Ramos (cell line): ENCODE results near the gene GABBR2.

Experiments
- in situ Hi-C: fragments of 300-500 bp; cut with MboI; formaldehyde crosslinking; loops from one replicate; pipeline ENCODE4 v1.14.3; 2022; ENCODE audit warnings: low sequenced_read_pairs; ENCODE audit not compliant: unreplicated experiment

Gene GABBR2

DNA sequence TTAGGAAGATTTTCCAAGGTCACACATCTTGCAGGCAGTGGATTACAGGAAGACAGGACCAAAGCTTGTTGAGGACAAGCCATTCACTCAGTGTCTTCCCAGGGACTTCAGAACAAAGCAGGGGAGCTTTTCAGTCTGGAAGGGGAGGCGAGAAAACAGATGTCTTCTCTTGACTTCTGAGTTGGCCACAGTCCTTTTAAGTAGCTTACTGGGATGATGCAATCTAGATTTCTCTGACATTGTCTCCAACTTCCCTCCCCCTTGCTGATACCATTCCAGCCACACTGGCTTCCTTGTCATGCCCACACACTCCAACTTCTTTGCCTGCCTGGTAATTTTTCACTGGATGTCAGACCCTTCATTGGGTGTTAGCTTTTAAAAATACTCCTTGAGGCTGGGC is 279.1 kb downstream of the GABBR2 start:
- in situ Hi-C loops = no loop called here

DNA sequence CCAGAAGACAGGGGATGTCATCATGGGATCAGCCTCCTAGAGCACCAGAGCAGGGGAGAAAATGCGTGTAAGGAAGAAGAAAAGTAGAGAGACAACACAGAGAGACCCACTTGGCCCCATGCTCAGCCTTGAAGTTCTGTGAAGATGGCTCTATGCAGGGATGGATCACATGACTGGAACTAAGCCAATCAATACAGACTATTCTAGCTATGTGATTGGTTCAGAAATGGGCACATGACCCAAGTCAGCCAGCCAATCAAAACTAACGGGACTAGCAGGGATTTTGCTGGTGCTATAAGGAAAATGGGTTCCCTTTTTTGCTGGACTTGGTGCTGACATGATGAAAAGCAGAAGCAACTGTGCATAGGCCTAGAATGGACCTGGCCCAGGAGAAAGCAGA is 280.3 kb downstream of the GABBR2 start:
- in situ Hi-C loops = no loop called here

DNA sequence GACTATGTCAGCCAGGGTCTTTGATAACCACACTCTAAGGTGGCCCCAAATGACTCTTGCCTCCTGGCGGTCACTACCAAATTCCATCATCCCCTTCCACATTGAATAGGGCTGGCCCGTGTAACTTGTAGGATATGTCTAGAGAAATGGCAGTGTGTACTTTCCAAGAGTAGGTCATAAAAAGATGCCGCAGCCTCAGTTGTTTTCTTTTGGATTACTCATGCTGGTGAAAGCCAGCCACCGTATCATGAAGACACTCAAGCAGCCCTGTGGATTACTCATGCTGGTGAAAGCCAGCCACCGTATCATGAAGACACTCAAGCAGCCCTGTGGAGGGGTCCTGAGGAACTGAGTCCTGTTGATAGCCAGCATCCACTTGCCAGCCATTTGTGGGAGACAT is 281.2 kb downstream of the GABBR2 start:
- in situ Hi-C loops = no loop called here

DNA sequence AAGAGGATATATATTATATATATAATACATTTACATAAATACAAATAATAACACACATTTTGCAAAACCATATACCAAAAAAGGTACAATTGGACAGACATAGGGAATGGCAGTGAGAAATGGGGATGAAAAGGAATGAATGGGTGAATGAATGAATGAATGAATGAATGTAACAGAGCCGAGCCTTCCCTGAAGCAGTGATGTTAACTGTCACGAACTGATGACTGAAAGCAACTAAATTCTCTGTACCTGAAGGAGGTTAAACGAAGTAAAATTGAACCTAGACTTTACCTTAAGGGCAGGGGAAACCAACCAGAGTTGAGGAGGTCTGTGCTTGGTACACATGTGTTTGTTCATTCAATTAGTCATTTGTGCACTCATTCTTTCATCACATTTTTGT is 283.7 kb downstream of the GABBR2 start:
- in situ Hi-C loops = no loop called here

DNA sequence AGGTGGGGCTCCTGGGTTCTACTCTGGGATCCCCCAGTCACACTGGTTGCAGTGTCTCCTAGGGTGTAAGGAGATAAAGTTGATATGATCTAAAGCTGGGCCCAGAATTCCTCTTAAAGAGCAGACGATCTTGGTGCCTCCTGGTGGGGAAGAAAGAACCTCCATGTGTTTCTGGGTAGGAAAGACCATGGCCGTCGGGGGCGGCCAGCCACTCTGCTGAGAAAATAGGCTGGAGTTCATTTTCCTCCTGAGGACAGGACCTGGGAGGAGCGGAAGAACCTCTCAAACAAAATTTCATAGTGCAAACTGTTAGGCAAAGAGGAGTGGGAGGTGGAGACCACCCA is 289.5 kb downstream of the GABBR2 start:
- in situ Hi-C loops = no loop called here

DNA sequence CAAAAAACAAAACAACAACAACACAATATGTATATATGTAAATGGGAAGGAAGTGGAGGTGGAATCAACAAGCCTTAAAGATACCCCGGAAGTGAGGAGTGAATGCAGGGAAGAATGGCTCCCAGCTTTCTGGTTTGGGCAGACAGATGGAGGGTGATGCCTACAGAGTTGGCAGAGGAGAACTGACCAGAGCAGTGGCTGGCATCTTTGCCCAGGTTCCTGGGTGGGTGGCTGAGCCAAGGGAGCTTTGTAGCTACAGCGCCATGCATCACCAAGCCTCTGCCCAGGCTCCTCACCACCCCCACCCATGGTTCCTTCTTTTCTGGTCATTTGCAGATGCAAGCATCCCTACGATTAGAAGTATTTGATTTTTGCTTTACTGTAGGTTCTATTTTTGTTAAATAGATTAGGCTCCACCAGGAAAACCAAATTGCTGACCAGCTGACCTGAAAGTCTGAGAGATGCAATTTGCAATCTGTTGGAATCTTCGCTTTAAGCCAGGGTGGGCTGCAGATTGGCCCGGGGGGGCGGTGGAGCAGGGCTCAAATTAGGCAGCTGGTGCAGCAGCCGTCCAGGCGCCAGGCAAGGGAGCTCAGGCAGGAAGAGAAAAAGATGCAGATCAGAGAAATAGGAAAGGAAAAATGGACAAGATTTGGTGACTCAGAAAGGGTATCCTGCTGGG is 290.0 kb downstream of the GABBR2 start:
- in situ Hi-C loops = no loop called here

DNA sequence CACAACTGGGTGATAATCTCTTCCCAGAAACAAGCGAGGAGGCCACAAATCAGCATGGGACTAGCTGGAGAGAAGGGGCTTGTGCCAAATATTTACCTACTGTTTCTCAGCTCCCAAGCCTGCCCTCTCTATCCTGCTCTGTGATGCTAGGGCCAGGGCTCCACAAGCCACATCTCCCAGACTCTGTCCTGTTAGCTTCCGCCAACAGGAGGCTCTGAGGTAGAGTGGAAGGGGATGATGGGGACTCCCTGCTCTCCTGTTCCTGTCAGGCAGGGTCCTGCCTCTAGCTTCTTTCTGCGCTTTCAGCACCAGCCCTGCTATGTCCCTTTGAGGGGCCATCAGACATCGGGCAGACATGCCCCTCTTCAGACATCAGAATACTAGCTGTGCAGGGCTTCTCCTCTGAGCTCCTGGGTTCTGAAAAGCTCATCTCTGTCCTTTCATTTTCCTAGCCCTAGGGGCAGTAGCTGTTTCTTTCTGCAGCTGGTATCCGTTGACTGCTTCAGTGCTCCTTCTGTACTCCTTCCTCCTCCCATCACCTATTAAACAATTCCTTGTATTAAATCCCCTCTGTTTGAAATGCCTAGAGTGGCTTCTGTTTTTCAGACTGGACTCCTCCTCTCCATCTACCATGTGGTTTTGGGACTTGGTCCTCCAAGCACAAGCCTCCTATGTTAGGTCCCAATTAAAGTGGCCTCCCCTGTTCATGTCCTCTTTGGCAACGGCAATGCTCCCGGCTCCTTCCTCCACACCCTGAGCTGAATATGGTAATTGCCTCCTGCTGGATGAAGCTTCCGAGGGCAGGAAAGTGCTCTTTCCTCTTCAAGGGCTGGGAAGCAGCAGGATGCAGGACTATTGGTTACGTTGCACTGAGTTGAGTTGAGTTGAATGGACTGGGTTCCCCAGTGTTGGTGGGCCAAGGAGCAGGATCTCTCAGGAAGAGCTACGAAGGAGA is 292.2 kb downstream of the GABBR2 start:
- in situ Hi-C loops = no loop called here

DNA sequence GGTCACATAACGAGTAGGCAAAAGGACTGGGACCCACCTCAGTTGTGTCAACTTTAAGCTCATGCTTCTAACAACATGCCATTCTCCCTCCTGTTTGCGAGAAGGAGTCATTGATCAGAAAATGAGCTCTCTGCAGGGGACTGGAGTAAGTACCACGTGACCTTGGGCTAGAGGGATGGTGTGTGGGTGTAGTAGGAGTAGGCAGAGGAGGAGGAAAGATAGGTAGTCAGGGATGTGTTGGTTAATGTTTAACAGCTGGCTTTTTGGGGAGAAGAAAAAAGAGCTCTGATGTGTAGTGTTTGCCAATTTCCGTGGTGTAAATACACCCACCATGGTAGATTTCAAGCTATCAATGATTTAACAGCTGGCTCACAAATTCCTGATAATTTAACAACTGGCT is 293.0 kb downstream of the GABBR2 start:
- in situ Hi-C loops = no loop called here

DNA sequence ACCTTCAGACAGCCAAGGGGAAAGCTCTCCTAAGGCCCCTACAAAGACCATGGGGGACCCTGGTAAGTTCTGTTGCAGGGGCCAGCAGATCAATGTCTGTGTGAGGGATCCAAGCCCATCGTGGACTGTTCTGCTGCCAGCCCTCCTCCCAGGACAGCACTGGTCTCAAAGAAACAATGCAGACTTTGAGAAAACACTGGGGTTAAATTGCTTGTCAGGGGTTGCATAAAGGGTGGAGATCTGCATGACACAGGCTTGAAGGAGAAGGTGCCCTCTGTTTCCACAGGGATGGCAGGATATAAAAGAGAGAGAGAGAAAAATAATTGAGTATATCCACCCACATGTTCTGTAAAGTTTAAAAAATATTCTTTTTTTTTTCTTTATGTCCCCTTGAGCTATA is 295.7 kb downstream of the GABBR2 start:
- in situ Hi-C loops = no loop called here

DNA sequence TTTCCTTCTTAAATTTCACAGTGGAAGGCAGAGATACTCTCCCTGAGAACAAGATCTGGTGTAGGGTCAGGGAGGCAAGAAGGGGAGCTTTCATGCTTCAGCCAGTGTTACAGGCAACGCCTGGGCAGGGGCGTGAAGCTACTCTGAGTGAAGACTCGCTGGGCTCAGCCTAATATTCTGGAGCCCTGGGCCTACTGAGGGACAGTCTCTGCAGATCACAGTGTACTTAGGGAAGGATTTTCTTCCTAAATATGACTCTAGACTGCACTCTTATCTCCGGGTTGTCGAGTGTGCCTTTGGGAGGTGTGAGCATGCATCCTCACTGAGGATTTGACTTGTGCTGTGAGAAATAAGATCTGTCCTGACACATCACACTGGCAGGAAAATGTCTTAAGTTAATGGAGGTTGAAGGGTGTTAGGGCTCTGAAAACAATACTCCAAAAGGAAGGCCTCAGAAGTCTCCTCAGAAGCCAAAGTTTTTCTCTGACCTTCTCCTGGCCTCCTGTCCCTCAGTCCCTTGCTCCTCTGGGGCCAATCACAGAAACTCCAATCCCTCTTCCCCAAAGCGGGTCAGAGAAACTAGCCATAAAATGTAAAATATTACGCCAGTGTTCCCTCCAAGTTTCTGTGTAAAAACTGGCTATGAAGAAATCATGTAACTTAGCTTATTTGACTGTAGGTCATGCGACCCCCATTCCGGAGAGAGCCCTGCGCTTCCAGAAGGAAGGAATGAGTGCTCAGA is 296.5 kb downstream of the GABBR2 start:
- in situ Hi-C loops = no loop called here

DNA sequence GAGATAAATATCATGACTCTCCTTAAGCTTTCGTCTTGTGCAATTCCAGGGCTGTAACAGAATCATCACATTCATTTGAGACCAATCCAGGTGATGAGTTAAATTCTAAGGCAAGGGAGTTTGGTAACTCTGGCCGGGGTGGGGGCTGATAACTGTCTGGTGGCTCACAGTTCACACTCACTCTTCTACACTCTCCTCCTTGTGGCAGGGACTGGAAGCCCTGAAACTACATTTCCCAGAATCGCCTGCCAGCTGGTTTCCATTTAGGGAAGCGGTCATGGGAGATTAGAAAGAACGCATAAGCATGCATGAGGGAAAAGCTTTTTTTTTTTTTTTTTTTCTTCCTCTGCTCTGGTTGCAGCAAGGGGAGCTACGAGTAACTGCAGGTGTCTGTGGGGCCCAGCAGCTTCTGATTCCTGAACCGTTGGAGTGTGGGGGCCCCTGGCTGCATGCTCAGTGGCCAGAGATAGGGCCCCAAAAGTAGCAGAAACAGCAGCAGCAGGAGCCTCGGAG is 298.5 kb downstream of the GABBR2 start:
- in situ Hi-C loops = no loop called here

DNA sequence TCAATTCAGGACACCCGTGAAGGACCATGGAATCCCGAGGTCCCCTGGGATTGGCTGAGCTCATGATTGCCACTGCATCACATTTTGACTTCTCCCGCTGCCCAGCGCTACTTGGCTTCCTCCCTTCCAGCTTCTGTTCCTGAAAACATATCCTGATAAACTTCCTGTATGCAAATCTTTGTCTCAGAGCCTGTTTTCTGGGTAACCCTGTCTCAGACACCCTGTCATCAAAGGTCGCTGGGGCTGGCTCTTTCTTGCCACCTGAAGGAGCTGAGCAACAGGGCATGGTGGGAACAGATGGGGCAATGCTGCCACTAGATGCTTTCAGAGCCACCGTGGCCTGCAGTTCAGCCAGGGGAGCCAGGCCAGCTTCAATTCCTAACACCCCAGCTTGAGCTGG is 299.0 kb downstream of the GABBR2 start:
- in situ Hi-C loops = no loop called here

DNA sequence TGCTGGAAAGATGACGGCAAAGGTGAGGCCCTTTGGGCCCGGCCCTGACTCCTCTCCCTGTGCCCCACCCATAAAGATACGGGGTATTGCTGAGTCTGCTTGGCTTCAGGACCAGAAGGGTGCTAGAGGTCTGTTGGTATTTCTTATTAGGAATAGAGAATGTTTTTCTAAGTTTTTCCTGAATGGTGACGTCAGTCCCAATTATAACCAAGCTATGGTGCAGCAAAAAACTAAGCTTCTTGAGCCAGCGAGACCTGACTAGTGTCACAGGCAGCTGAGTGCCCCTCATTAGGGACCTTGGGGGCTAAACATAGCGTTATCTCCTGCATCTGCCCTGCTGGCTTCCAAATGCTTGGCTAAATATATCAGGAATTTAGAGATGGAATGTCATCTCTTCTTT is 302.3 kb downstream of the GABBR2 start:
- in situ Hi-C loops = no loop called here

DNA sequence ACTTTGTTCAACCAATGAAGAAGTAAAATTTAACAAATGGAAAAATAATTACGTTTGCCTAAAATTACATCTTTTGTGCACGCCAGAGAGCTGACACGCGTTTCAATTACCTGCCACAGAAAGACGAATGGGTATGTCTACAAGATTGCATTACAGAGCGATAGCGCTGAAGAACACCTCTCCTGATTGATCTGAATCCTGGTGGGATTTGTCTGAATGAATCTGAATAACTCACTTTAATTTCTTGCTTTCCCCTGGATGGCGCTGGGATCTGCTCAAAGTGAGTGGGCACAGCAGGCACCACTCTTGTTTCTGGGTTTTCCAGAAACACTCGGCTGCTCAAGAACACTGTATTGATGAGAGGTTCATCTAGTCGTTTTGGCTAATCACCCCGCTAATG is 304.5 kb downstream of the GABBR2 start:
- in situ Hi-C loops = no loop called here

DNA sequence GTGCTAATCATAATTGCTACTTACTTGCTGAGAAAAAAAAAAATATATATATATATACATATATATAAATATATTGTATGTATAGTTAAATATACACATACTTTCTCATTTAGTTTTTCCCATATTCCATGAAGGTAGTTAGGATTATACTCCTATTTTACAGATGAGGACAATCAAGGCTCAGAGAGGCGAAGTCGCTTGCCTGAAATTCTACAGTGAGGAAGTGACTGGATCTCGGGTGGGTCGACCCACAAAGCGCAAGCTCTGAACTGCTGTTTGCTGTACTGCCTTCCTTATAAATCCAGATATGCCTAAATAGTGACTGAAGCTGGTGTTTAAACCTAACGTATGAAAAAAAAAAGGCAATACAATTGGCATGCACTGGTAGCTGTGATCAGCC is 305.0 kb downstream of the GABBR2 start:
- in situ Hi-C loops = no loop called here

DNA sequence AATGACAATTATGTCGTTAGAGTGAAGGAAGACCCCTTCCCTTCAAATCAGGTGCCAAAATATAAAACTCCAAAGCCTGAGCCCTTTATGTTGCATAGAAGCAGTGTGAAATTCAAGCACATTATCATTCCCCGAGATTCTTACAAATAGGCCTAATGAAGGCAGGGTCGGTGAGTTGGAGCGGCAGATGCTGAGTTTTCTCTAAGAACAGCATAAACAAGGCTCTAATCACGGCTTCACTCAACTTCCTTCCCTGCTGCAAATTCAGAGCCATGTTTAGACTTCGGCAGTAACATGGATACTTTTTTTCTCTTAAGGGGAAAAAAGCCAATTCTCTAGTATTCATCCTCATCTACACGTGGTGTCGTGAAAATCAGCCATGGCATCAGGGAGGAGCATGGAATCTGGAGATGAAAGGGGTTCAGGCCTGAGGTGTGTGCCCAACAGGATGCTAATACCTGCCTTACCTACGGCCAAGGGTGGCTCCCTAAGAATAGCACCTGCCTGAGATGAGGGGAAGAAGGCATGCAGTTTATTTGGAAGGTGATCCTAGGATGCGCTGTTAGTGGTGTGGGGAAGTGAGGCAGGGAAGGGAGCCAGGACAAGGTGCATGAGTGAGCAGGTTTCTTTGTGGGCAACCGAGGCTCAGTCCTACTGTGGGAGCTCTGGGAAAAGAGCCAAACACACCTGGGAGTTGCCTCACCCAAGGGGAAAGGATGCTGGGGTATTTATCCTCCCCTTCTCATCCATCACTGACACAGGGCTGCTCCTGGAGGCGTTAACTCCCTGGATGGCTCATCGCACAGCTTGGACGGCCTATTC is 306.5 kb downstream of the GABBR2 start:
- in situ Hi-C loops = no loop called here

DNA sequence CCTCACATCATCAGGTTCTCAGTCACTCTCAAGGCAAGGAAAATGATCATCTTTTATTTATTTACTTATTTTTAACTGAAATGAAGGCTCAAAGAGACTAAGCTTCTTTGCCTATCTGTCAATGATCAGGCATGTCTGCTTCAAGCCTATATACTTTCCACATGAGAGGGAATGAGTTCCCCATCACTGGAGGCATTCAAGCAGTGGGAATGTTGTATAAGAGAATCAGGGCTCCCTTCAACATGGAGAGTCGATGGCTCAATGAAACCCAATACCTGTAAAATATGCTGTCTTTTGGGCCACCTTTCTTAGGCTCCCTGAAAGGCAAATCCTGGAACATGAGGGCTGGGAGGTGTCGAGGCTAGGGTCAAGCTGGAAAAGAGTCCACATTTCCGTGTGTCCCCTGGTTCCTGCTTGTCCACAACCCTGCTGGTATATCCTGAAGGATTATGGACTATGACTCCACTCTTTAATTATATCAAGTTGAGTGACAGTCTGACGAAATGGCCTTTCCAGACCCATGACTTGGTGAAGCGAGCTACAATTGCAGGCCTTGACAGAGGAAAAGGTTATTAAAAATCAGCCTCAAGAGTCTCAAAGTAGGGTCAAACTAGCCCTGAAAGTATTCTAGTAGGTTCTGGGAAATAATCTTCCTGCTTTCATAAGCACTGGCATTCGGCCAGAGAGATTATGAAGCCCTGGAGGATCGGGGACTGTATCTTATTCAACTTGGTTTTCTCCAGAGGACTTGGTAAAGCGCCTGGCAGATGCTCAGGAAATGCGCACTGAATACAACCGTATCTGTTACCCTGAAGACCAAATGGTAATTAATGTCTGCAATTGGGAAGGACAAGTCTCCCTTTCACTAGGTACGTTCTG is 307.4 kb downstream of the GABBR2 start:
- in situ Hi-C loops = no loop called here

DNA sequence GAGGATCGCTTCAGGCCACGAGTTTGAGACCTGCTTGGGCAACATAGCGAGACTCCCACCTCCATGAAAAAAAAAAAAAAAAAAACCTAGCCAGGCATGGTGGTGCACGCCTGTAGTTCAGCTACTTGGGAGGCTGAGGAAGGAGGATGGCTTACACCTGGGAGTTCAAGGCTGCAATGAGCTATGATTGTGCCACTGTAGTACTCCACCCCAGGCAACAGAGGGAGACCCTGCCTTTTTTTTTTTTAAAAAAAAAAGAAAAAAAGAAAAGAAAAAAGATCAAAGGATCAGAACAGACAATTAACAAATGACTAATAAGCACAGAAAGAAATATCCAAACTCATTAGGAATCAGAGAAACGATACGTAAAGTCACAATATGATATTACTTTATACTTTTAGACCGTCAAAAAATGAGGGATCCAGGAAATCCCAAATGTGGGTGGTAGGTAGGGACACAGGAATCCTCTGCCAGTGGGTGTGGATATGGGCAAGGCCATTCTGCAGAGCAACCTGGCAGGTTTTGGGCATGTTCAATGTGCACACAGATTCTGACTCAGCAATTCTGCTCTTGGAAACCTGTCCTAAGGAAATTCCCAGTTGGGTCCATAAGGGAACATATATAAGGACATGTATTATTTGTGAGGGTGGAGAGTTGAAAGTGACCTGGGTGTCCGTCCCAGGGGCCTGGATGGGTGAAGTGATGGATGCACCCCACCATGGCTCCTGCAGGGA is 308.6 kb downstream of the GABBR2 start:
- in situ Hi-C loops = no loop called here
